ENCODE results near the gene FBLN2.
A peak's percentile ranks its signal among the peaks of the same experiment; 100 is the strongest.

FBLN2 gene

GRCh38 chr3:13605555-13605954 is 56.6 kb downstream of the FBLN2 start:
- no peak for DNase-seq (ENCODE audit: low read depth in 2 of 2)

- no peak for DNase-seq (ENCODE audit: low read depth in 2 of 2)
Observed at GRCh38 chr3:13607821-13608597, 59.1 kb downstream of the FBLN2 start.

GRCh38 chr3:13608969-13609725 is 60.2 kb downstream of the FBLN2 start:
- no peak for DNase-seq (ENCODE audit: low read depth in 2 of 2)

GRCh38 chr3:13610006-13610570 is 61.2 kb downstream of the FBLN2 start:
- DNase-seq (ENCODE audit: low read depth in 2 of 2) = no peak

- no peak for DNase-seq (ENCODE audit: low read depth in 2 of 2)
Observed at GRCh38 chr3:13611221-13611620, 62.3 kb downstream of the FBLN2 start.

GRCh38 chr3:13612829-13613228 is 63.9 kb downstream of the FBLN2 start:
- DNase-seq (ENCODE audit: low read depth in 2 of 2) = no peak

GRCh38 chr3:13613343-13614190 is 64.6 kb downstream of the FBLN2 start:
- no peak for DNase-seq (ENCODE audit: low read depth in 2 of 2)

GRCh38 chr3:13614607-13615006 is 65.7 kb downstream of the FBLN2 start:
- no peak for DNase-seq (ENCODE audit: low read depth in 2 of 2)

- no peak for DNase-seq (ENCODE audit: low read depth in 2 of 2)
Observed at GRCh38 chr3:13615019-13615528, 66.1 kb downstream of the FBLN2 start.

GRCh38 chr3:13616359-13616758 is 67.4 kb downstream of the FBLN2 start:
- DNase-seq (ENCODE audit: low read depth in 2 of 2) = no peak

- DNase-seq (ENCODE audit: low read depth in 2 of 2) = no peak
Observed at GRCh38 chr3:13617097-13617738, 68.3 kb downstream of the FBLN2 start.

- DNase-seq (ENCODE audit: low read depth in 2 of 2) = no peak
Observed at GRCh38 chr3:13617981-13618380, 69.1 kb downstream of the FBLN2 start.

- DNase-seq (ENCODE audit: low read depth in 2 of 2) = no peak
Observed at GRCh38 chr3:13618836-13619235, 69.9 kb downstream of the FBLN2 start.

- no peak for DNase-seq (ENCODE audit: low read depth in 2 of 2)
Observed at GRCh38 chr3:13619661-13620230, 70.8 kb downstream of the FBLN2 start.

- DNase-seq (ENCODE audit: low read depth in 2 of 2) = no peak
Observed at GRCh38 chr3:13620281-13620680, 71.4 kb downstream of the FBLN2 start.

- no peak for DNase-seq (ENCODE audit: low read depth in 2 of 2)
Observed at GRCh38 chr3:13620776-13621365, 71.9 kb downstream of the FBLN2 start.

- peak; percentile 5 for DNase-seq (ENCODE audit: low read depth in 2 of 2)
Observed at GRCh38 chr3:13621381-13622221, 72.7 kb downstream of the FBLN2 start.

GRCh38 chr3:13622356-13622755 is 73.4 kb downstream of the FBLN2 start:
- DNase-seq (ENCODE audit: low read depth in 2 of 2) = no peak

GRCh38 chr3:13623101-13623654 is 74.3 kb downstream of the FBLN2 start:
- DNase-seq (ENCODE audit: low read depth in 2 of 2) = no peak
